H1 (cell line): ENCODE measurements around the gene CKLF. TPM values are rescaled to one million over a fixed set of nuclear protein-coding genes. Genes with fewer than 3 reads are reported as not detected.

Experiments
- ASH2L ChIP-seq: fragments of 200-600, 300-600 bp; sonication (generic); IDR thresholded peaks from one replicate; pipeline ENCODE4 v1.7.1; 2017; ENCODE audit warnings: low read length
- BACH1 ChIP-seq: IDR thresholded peaks from 2 replicates; pipeline ENCODE4 v1.6.1; 2012; ENCODE audit warnings: low read length, improper control_type of control experiment
- BCL11A ChIP-seq, 2 experiments: IDR thresholded peaks; one replicate each; pipeline ENCODE4 v1.6.1; 2011; ENCODE audit warnings: low read depth in 2 of 2, low read length in 2 of 2, mild to moderate bottlenecking in 2 of 2
- CHD2 ChIP-seq: IDR thresholded peaks from 2 replicates; pipeline ENCODE4 v1.6.1; 2012; ENCODE audit warnings: low read length, improper control_type of control experiment
- HDAC2 ChIP-seq, 2 experiments: fragments of 300-600 bp in 1 of 2; sonication (generic) in 1 of 2; IDR thresholded peaks; 2 replicates each; pipeline ENCODE4 v1.6.1; 2011 to 2012; ENCODE audit warnings: low read depth in 2 of 2, low read length in 2 of 2, mild to moderate bottlenecking in 2 of 2, moderate library complexity in 2 of 2, borderline replicate concordance in 1 of 2, inconsistent platforms in 1 of 2
- KDM4A ChIP-seq: IDR thresholded peaks from one replicate; pipeline ENCODE4 v1.7.1; 2012; ENCODE audit warnings: low read depth, mild to moderate bottlenecking, moderate library complexity, low read length, inconsistent platforms; ENCODE audit not compliant: severe bottlenecking
- NRF1 ChIP-seq: IDR thresholded peaks from 2 replicates; pipeline ENCODE4 v1.6.1; 2011; ENCODE audit warnings: mild to moderate bottlenecking, low read depth, low read length, improper control_type of control experiment
- PHF8 ChIP-seq: fragments of 200-600 bp; sonication (generic); conservative IDR thresholded peaks from 2 replicates; pipeline ENCODE4 v1.7.1; 2012; ENCODE audit warnings: low read depth, mild to moderate bottlenecking, inconsistent platforms, low read length, moderate library complexity
- POLR2A ChIP-seq, 2 experiments: IDR thresholded peaks; 1 replicate in 1 of 2; 2 replicates in 1 of 2; pipeline ENCODE4 v1.6.1; 2011; ENCODE audit warnings: low read depth in 2 of 2, low read length in 2 of 2, mild to moderate bottlenecking in 2 of 2; ENCODE audit errors: control extremely low read depth in 1 of 2
- RAD21 ChIP-seq, 2 experiments: IDR thresholded peaks in 1 of 2; conservative IDR thresholded peaks in 1 of 2; 2 replicates each; pipeline ENCODE4 v1.6.1; 2011; ENCODE audit warnings: low read depth in 2 of 2, low read length in 2 of 2, improper control_type of control experiment in 1 of 2, inconsistent platforms in 1 of 2, mild to moderate bottlenecking in 1 of 2, moderate library complexity in 1 of 2
- RNF2 ChIP-seq: fragments of 200-900, 300-1000 bp; sonication (generic); IDR thresholded peaks from 2 replicates; pipeline ENCODE4 v1.7.1; 2016; ENCODE audit warnings: borderline replicate concordance, low read depth, mild to moderate bottlenecking, antibody characterized with exemption, low read length; ENCODE audit not compliant: poor library complexity, severe bottlenecking; ENCODE audit errors: missing control alignments
- SAP30 ChIP-seq: fragments of 300-600 bp; sonication (generic); IDR thresholded peaks from 2 replicates; pipeline ENCODE4 v1.7.1; 2012; ENCODE audit warnings: low read length, moderate library complexity, mild to moderate bottlenecking, inconsistent platforms; ENCODE audit not compliant: insufficient read depth, insufficient replicate concordance
- SP4 ChIP-seq: IDR thresholded peaks from 2 replicates; pipeline ENCODE4 v1.6.1; 2012; ENCODE audit warnings: low read length, inconsistent platforms
- TBP ChIP-seq: IDR thresholded peaks from 2 replicates; pipeline ENCODE4 v1.6.1; 2011; ENCODE audit warnings: low read depth, low read length, improper control_type of control experiment
- YY1 ChIP-seq: IDR thresholded peaks from 2 replicates; pipeline ENCODE4 v1.6.1; 2011; ENCODE audit warnings: low read depth, mild to moderate bottlenecking, low read length
- ZNF274 ChIP-seq: IDR thresholded peaks from 2 replicates; pipeline ENCODE4 v1.7.0; 2012; ENCODE audit warnings: low read length, borderline replicate concordance; ENCODE audit errors: extremely low read depth
- polyA plus RNA-seq, 7 experiments: library from polyadenylated mRNA; depleted of rRNA in 3 of 7; stranded (reverse) in 5 of 7; unstranded in 2 of 7; fragments of >200 nt in 5 of 7; fragments of 200-250 nt in 2 of 7; gene quantifications; 1 replicate in 5 of 7; 2 replicates in 1 of 7; 4 replicates in 1 of 7; pipeline versions ENCODE4 v1.2.1 to v1.2.3, GENCODE V29; 2011 to 2013; ENCODE audit warnings: missing spikeins in 2 of 7, mixed read lengths in 2 of 7
- total RNA-seq: library from RNA; stranded (reverse); fragmentation: NEBNext Ultra II Directional; extraction: Animal tissue kit (Norgen Biotek cat#: 25700); gene quantifications from 2 replicates; pipeline ENCODE4 v1.2.1, GENCODE V29; 2021
- TF ChIP-seq, protein P1 (sequence below): IDR thresholded peaks from 2 replicates; pipeline ENCODE4 v1.6.1; 2012; ENCODE audit warnings: inconsistent platforms
- TF ChIP-seq, protein P2 (sequence below): IDR thresholded peaks from 2 replicates; pipeline ENCODE4 v1.6.1; 2011; ENCODE audit warnings: low read length, improper control_type of control experiment
- TF ChIP-seq, protein P3 (sequence below): IDR thresholded peaks from 2 replicates; pipeline ENCODE4 v1.6.1; 2012; ENCODE audit warnings: inconsistent platforms
- TF ChIP-seq, protein P4 (sequence below): IDR thresholded peaks from 2 replicates; pipeline ENCODE4 v1.6.1; 2011; ENCODE audit warnings: low read depth, mild to moderate bottlenecking, low read length; ENCODE audit not compliant: insufficient read depth

Gene CKLF
- total and polyA plus RNA-seq, 2 of the 8 experiments (the other 6 are each of a cell fraction or from before 2014, with no cell fraction given), result 21.1 to 63.5 TPM

DNA sequence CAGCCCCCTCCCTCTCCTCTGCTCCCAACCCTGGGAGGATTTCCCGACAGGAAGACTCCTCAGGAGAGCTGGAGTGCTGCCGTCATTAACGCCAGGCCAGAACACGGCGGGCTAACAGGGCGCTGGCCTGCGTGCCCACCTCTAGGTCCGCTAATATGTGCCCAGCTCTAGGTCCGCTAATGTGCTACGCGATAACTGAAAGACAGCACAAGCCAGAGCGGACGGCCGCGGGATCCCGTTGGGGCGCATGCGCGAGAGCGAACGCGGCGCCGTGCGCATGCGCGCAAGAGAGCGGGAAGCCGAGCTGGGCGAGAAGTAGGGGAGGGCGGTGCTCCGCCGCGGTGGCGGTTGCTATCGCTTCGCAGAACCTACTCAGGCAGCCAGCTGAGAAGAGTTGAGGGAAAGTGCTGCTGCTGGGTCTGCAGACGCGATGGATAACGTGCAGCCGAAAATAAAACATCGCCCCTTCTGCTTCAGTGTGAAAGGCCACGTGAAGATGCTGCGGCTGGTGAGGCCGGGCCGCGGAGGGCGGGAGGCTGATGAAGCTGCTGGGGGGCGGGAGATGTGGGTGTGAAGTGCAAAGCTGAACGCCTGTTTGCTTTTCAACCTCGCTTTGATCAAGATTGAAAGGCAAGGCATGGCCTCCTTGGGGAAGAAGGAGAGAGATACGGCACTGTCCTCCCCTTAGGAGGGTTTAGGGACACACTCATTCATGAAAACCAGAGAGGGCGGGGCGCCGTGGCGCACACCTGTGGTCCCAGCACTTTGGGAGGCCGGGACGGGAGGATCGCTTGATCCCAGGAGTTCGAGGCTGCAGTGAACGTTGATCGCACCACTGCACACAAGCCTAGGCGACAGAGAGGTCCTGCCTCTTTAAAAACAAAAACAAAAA is at the start of gene CKLF (continued):
- TF ChIP-seq TBP (0 out of 2 replicates have a peak, but pooled peaks have one; percentile 34), BCL11A (IDR thresholded peaks at IDR 0.05; ENCODE audit: low read depth in 2 of 2, low read length in 2 of 2) (no peak), PHF8 (peak; percentile 55; the same call in 1 of the 2 replicates), CHD2 (peak; percentile 77), SP4 (peak; percentile 87; the same call in 1 of the 2 replicates), YY1 (peak; percentile 84; the same call in 1 of the 2 replicates), ASH2L (no peak), KDM4A (peak; percentile 95), NRF1 (peak; percentile 99), ZNF274 (no peak), POLR2A (IDR thresholded peaks at IDR 0.05; ENCODE audit: control extremely low read depth in 1 of 2, low read depth in 2 of 2, low read length in 2 of 2) (peak in 1 of 2 experiments; percentile 64; a peak in 2 of 3 replicates), RNF2 (peak; percentile 80), RAD21 (IDR thresholded peaks at IDR 0.05 in 1 of 2, conservative IDR thresholded peaks at IDR 0.05 in 1 of 2; ENCODE audit: low read depth in 2 of 2, low read length in 2 of 2) (no peak), SAP30 (no peak), BACH1 (no peak), HDAC2 (IDR thresholded peaks at IDR 0.05; ENCODE audit: borderline replicate concordance in 1 of 2, low read depth in 2 of 2, low read length in 2 of 2) (peak in 1 of 2 experiments; percentile 70; a peak in 1 of 4 replicates)
- TF ChIP-seq, protein P1, sequence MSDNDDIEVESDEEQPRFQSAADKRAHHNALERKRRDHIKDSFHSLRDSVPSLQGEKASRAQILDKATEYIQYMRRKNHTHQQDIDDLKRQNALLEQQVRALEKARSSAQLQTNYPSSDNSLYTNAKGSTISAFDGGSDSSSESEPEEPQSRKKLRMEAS, result peak; percentile 99
- TF ChIP-seq, protein P2, sequence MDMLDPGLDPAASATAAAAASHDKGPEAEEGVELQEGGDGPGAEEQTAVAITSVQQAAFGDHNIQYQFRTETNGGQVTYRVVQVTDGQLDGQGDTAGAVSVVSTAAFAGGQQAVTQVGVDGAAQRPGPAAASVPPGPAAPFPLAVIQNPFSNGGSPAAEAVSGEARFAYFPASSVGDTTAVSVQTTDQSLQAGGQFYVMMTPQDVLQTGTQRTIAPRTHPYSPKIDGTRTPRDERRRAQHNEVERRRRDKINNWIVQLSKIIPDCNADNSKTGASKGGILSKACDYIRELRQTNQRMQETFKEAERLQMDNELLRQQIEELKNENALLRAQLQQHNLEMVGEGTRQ, result no peak
- TF ChIP-seq, protein P3, sequence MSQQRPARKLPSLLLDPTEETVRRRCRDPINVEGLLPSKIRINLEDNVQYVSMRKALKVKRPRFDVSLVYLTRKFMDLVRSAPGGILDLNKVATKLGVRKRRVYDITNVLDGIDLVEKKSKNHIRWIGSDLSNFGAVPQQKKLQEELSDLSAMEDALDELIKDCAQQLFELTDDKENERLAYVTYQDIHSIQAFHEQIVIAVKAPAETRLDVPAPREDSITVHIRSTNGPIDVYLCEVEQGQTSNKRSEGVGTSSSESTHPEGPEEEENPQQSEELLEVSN, result peak; percentile 100
- TF ChIP-seq, protein P4, sequence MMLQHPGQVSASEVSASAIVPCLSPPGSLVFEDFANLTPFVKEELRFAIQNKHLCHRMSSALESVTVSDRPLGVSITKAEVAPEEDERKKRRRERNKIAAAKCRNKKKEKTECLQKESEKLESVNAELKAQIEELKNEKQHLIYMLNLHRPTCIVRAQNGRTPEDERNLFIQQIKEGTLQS, result no peak
